ENCODE measurements around the gene GFER. TPM values are rescaled to one million over a fixed set of nuclear protein-coding genes. Genes with fewer than 3 reads are reported as not detected.

Gene GFER
- total RNA-seq, result 18.5 and 23.0 TPM in 2 replicates

GRCh38 chr16:1983544-1984346 is at the start of gene GFER:
TSS of gene GFER (plus strand) at chr16:1984193. CDS start at chr16:1984219, 26 bp downstream.

GRCh38 chr16:1942810-1943726 is 40.9 kb upstream of the GFER start, which contains the start of gene MSRB1:
TSS of gene MSRB1 (minus strand) at chr16:1943199. CDS start at chr16:1943156, 43 bp downstream.

GRCh38 chr16:1959269-1960039 is 24.5 kb upstream of the GFER start, which contains the start of gene NDUFB10:
TSS of gene NDUFB10 (plus strand) at chr16:1959538. CDS start at chr16:1959625, 87 bp downstream.

GRCh38 chr16:1964506-1965395 is 19.2 kb upstream of the GFER start, which contains the start of gene RPS2:
TSS of gene RPS2 (minus strand) at chr16:1964826. CDS start at chr16:1964625, 201 bp downstream.

GRCh38 chr16:1966460-1966859 is 17.5 kb upstream of the GFER start, which contains the start of gene RNF151:
TSS of gene RNF151 (plus strand) at chr16:1966856. CDS start at chr16:1966882, 26 bp downstream.

GRCh38 chr16:1971796-1972489 is 12.1 kb upstream of the GFER start, which contains the start of gene TBL3:
TSS of gene TBL3 (plus strand) at chr16:1972053. CDS start at chr16:1972165, 112 bp downstream.

GRCh38 chr16:1981398-1981836 is 2.6 kb upstream of the GFER start, which contains the start of gene NOXO1:
TSS of gene NOXO1 (minus strand) at chr16:1981469. CDS start at chr16:1981179, 290 bp downstream.

GRCh38 chr16:1989209-1990100 is 5.5 kb downstream of the GFER start, which contains the start of gene SYNGR3:
TSS of gene SYNGR3 (plus strand) at chr16:1989970. CDS start at chr16:1990103, 133 bp downstream.

GRCh38 chr16:2009791-2010510 is 26.0 kb downstream of the GFER start, which contains the start of gene ZNF598:
TSS of gene ZNF598 (minus strand) at chr16:2009821.

GRCh38 chr16:2019518-2019920 is 35.5 kb downstream of the GFER start, which contains the start of gene NPW:
TSS of gene NPW (plus strand) at chr16:2019785.

GRCh38 chr16:2026461-2027023 is 42.5 kb downstream of the GFER start, which contains the start of gene NHERF2:
TSS of gene NHERF2 (plus strand) at chr16:2026902. CDS start at chr16:2027006, 104 bp downstream.

Other genes starting within 250 kb of the GFER start
- 34.6 and 65.0 TPM in 2 replicates for gene NME3, start 212.7 kb upstream of the GFER start, total RNA-seq
- gene EME2, start 211.4 kb upstream of the GFER start, total RNA-seq, result 11.7 and 16.5 TPM in 2 replicates
- 89.7 and 102 TPM in 2 replicates for gene MRPS34, start 211.1 kb upstream of the GFER start, total RNA-seq
- gene SPSB3, start 201.6 kb upstream of the GFER start, total RNA-seq, result 29.0 and 37.5 TPM in 2 replicates
- gene NUBP2, start 201.2 kb upstream of the GFER start, total RNA-seq, result 70.7 and 82.7 TPM in 2 replicates
- under 0.01 and 0.50 TPM in 2 replicates for gene IGFALS, start 190.5 kb upstream of the GFER start, total RNA-seq
- 48.1 and 55.1 TPM in 2 replicates for gene HAGH, start 157.4 kb upstream of the GFER start, total RNA-seq
- gene FAHD1, start 157.0 kb upstream of the GFER start, total RNA-seq, result 66.5 and 87.0 TPM in 2 replicates
- gene MEIOB, start 112.0 kb upstream of the GFER start, total RNA-seq, result 0.22 and 0.50 TPM in 2 replicates
- gene HS3ST6, start 65.8 kb upstream of the GFER start, total RNA-seq, result not detected in 2 replicates
- 6.2 and 6.6 TPM in 2 replicates for gene MSRB1, start 41.0 kb upstream of the GFER start, total RNA-seq
- gene RPL3L, start 29.5 kb upstream of the GFER start, total RNA-seq, result not detected in 2 replicates
- gene NDUFB10, start 24.7 kb upstream of the GFER start, total RNA-seq, result 110 and 149 TPM in 2 replicates
- 1,423 and 2,571 TPM in 2 replicates for gene RPS2, start 19.4 kb upstream of the GFER start, total RNA-seq
- not detected in 2 replicates for gene RNF151, start 17.3 kb upstream of the GFER start, total RNA-seq
- gene TBL3, start 12.1 kb upstream of the GFER start, total RNA-seq, result 40.7 and 57.5 TPM in 2 replicates
- not detected in 2 replicates for gene NOXO1, start 2.7 kb upstream of the GFER start, total RNA-seq
- gene SYNGR3, start 5.8 kb downstream of the GFER start, total RNA-seq, result 1.4 and 6.1 TPM in 2 replicates
- 20.7 and 22.7 TPM in 2 replicates for gene ZNF598, start 25.6 kb downstream of the GFER start, total RNA-seq
- 0.33 and 0.87 TPM in 2 replicates for gene NPW, start 35.6 kb downstream of the GFER start, total RNA-seq
- gene NHERF2, start 42.7 kb downstream of the GFER start, total RNA-seq, result 12.1 and 17.7 TPM in 2 replicates
- gene NTHL1, start 63.6 kb downstream of the GFER start, total RNA-seq, result 29.5 and 31.0 TPM in 2 replicates
- gene TSC2, start 63.8 kb downstream of the GFER start, total RNA-seq, result 50.2 and 59.6 TPM in 2 replicates
- gene PKD1, start 151.7 kb downstream of the GFER start, total RNA-seq, result 137 and 254 TPM in 2 replicates
- gene RAB26, start 164.4 kb downstream of the GFER start, total RNA-seq, result 1.1 and 1.4 TPM in 2 replicates
- 46.6 and 52.6 TPM in 2 replicates for gene TRAF7, start 171.6 kb downstream of the GFER start, total RNA-seq
- gene CASKIN1, start 212.4 kb downstream of the GFER start, total RNA-seq, result 0.12 and 0.33 TPM in 2 replicates
- 22.6 and 28.9 TPM in 2 replicates for gene MLST8, start 221.3 kb downstream of the GFER start, total RNA-seq
- 1.7 and 4.9 TPM in 2 replicates for gene BRICD5, start 226.7 kb downstream of the GFER start, total RNA-seq
- 14.1 and 24.5 TPM in 2 replicates for gene PGP, start 230.6 kb downstream of the GFER start, total RNA-seq
- gene E4F1, start 239.4 kb downstream of the GFER start, total RNA-seq, result 37.0 and 38.0 TPM in 2 replicates